Skeletal muscle satellite cell (primary cell): ENCODE measurements around the gene EBF4.

Experiments used
- H3K27me3 ChIP-seq: 2 replicates; pipeline ENCODE4 v1.7.0; 2013; ENCODE audit warnings: low read length; ENCODE audit not compliant: control insufficient read depth, insufficient read depth
- H3K36me3 ChIP-seq: 2 replicates; pipeline ENCODE4 v1.7.0; 2013; ENCODE audit warnings: mild to moderate bottlenecking, control low read depth, low read length; ENCODE audit not compliant: insufficient read depth
- H3K4me1 ChIP-seq: 2 replicates; pipeline ENCODE4 v1.7.0; 2013; ENCODE audit warnings: low read length; ENCODE audit not compliant: control insufficient read depth, insufficient read depth
- H3K4me2 ChIP-seq: 2 replicates; pipeline ENCODE4 v1.7.0; 2013; ENCODE audit warnings: mild to moderate bottlenecking, low read length
- H3K4me3 ChIP-seq: 2 replicates; pipeline ENCODE4 v1.7.0; 2013; ENCODE audit warnings: low read length
- H3K9ac ChIP-seq: 2 replicates; pipeline ENCODE4 v1.7.0; 2013; ENCODE audit warnings: mild to moderate bottlenecking, low read depth, low read length, moderate library complexity
- H3K9me3 ChIP-seq: replicated peaks from 2 replicates; pipeline ENCODE4 v1.7.0; 2013; ENCODE audit warnings: mild to moderate bottlenecking, control low read depth, low read length

EBF4 gene

GRCh38 chr20:2705931-2706645 is 13.5 kb downstream of the EBF4 start:
- Histone ChIP-seq H3K36me3 (no peaks in the 10 kb centered on the region), H3K4me2 (no peak overlapping the region), H3K4me3 (no peak overlapping the region), H3K9ac (no peak overlapping the region), H3K9me3 (no peaks in the 10 kb centered on the region), H3K4me1 (no peaks in the 10 kb centered on the region), H3K27me3 (peaks cover 77% of the 10 kb centered on the region)

DNA sequence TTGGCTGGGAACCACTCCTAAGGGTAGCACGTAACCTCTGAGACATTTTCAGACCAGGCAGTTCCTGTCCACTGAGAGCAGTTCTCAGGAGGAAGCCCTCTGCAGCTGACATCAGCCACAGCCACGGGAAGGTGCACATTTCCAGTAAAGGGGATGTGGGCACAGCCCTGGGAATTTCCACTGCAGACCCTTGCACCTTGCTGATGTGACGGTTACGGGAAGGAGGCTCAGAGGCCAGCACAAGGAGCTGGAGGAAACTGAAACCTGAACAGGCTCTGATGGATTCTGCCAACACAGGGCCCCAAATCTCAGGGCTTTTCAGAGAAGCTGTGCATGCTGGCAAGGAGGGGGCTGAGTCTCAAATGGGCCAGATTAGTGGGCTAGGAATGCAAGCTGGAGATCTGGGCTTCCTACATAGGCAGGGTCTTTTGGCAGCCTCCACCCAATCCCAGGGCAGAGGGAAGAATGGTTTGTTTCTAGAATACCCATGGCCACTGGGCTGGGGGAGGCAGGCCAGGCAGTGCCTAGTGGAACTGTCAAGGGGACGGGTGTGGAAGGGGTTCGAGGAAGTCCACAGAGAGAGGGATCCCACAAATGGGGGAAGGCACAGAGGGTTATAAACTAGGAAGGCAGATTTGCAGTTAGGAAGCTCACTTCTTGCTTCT is 14.2 kb downstream of the EBF4 start:
- H3K9ac ChIP-seq = no peak overlapping the region
- H3K27me3 ChIP-seq = peaks cover 76% of the 10 kb centered on the region
- H3K4me3 ChIP-seq = no peak overlapping the region
- no peak overlapping the region for H3K4me2 ChIP-seq
- no peaks in the 10 kb centered on the region for H3K9me3 ChIP-seq
- no peaks in the 10 kb centered on the region for H3K36me3 ChIP-seq
- no peaks in the 10 kb centered on the region for H3K4me1 ChIP-seq

- H3K36me3 ChIP-seq = no peaks in the 10 kb centered on the region
- H3K4me1 ChIP-seq = no peaks in the 10 kb centered on the region
- no peak overlapping the region for H3K9ac ChIP-seq
- no peak overlapping the region for H3K4me3 ChIP-seq
- H3K4me2 ChIP-seq = no peak overlapping the region
- peaks cover 77% of the 10 kb centered on the region for H3K27me3 ChIP-seq
- no peaks in the 10 kb centered on the region for H3K9me3 ChIP-seq
Observed at GRCh38 chr20:2707353-2708072, 14.9 kb downstream of the EBF4 start.

DNA sequence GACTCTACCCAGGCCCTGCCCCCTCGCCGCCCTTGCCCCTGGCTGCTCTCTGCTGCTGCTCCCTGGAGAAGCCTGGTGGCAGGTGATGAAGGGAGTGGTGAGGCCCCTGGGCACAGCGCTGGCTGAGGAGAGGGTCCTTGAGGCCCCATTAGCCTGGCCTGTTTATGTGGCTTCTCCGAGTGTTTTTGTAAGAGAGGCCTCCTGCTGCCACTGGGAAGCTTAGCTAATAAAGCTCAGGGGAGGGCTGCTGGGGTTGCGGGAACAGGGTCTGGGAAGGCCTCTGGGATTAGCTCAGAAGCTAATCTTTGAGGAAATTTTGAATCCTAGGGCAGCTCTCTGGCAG is 15.5 kb downstream of the EBF4 start:
- no peaks in the 10 kb centered on the region for H3K4me1 ChIP-seq
- no peak overlapping the region for H3K4me3 ChIP-seq
- peaks cover 79% of the 10 kb centered on the region for H3K27me3 ChIP-seq
- H3K4me2 ChIP-seq = no peak overlapping the region
- H3K36me3 ChIP-seq = no peaks in the 10 kb centered on the region
- H3K9ac ChIP-seq = no peak overlapping the region
- no peaks in the 10 kb centered on the region for H3K9me3 ChIP-seq

- Histone ChIP-seq H3K4me1 (no peaks in the 10 kb centered on the region), H3K9me3 (no peaks in the 10 kb centered on the region), H3K4me2 (no peak overlapping the region), H3K9ac (no peak overlapping the region), H3K4me3 (no peak overlapping the region), H3K27me3 (peaks cover 82% of the 10 kb centered on the region), H3K36me3 (no peaks in the 10 kb centered on the region)
Observed at GRCh38 chr20:2708665-2709064, 16.1 kb downstream of the EBF4 start.

- Histone ChIP-seq H3K4me2 (no peak overlapping the region), H3K27me3 (peaks cover 76% of the 10 kb centered on the region), H3K4me3 (no peak overlapping the region), H3K36me3 (no peaks in the 10 kb centered on the region), H3K9ac (no peak overlapping the region), H3K9me3 (no peaks in the 10 kb centered on the region), H3K4me1 (no peaks in the 10 kb centered on the region)
Observed at GRCh38 chr20:2709205-2709981, 16.8 kb downstream of the EBF4 start.

DNA sequence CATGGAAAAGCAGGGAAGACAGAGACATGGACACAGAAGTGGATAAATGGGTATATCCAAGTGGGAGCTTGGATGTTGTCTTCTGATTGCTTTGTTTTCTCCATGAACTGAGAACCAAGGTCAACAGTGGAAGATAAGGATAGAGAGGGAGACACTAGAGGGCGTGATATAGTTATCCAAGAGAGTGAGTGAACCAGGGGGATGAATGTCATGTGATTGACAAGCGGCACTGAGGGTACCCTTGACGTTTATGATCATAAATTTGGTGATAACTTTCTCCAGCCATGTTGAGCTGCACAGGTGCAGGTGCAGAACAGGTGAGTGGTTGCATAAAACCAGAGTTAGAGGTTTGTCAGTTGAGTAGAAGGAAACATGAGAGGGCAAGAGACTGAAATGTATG is 20.7 kb downstream of the EBF4 start:
- Histone ChIP-seq H3K4me2 (no peak overlapping the region), H3K27me3 (peaks cover 56% of the 10 kb centered on the region), H3K4me3 (no peak overlapping the region), H3K36me3 (no peaks in the 10 kb centered on the region), H3K4me1 (no peaks in the 10 kb centered on the region), H3K9ac (no peak overlapping the region), H3K9me3 (no peaks in the 10 kb centered on the region)

DNA sequence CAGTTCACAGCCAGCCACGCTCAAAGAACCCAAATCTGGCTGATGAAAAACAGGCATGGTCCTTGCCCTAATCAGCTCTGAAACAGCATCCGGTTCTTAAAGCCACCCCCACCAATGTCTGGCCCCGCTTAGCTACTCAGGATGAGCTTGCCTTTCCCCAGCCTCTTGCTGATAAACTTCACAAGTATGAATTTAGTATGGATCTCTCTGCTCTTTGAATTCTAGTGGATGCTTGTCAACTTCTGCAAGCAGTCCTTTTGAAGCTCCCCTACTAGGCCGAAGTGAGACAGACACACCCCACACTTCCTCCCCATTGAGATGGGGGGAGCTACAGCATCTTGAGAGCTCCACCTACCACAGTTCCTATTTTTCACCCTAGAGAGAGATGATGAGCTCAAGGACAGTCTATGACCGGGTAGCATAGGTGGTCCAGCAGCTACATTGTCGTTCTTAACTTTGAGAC is 36.7 kb downstream of the EBF4 start:
- Histone ChIP-seq H3K36me3 (no peaks in the 10 kb centered on the region), H3K4me3 (no peak overlapping the region), H3K9me3 (no peaks in the 10 kb centered on the region), H3K4me1 (no peaks in the 10 kb centered on the region), H3K9ac (no peak overlapping the region), H3K27me3 (peaks cover 56% of the 10 kb centered on the region), H3K4me2 (no peak overlapping the region)

DNA sequence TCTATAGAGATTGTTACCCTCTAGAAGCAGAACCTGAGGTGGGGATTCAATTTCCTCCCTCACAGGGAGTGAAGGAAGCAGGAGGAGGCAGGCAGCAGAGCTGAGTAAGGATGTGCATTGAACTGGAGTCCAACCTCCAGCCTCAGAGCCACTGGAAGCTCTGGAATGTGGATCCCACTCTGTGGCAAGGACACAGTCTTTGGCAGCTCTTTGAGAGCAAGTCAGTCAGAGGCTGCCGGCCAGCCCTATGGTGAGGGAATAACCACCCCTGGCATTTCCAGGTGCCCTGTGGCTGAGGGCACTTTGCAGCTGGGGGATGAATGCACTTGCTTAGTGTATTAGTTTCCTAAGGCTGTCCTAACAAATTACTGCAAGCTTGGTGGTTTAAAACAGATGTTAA is 37.2 kb downstream of the EBF4 start:
- Histone ChIP-seq H3K27me3 (peaks cover 59% of the 10 kb centered on the region), H3K9ac (no peak overlapping the region), H3K4me2 (no peak overlapping the region), H3K4me1 (no peaks in the 10 kb centered on the region), H3K36me3 (no peaks in the 10 kb centered on the region), H3K9me3 (no peaks in the 10 kb centered on the region), H3K4me3 (no peak overlapping the region)

- Histone ChIP-seq H3K9ac (no peak overlapping the region), H3K4me2 (no peak overlapping the region), H3K9me3 (no peaks in the 10 kb centered on the region), H3K4me1 (no peaks in the 10 kb centered on the region), H3K27me3 (peaks cover 50% of the 10 kb centered on the region), H3K36me3 (no peaks in the 10 kb centered on the region), H3K4me3 (no peak overlapping the region)
Observed at GRCh38 chr20:2734899-2735298, 42.3 kb downstream of the EBF4 start.

DNA sequence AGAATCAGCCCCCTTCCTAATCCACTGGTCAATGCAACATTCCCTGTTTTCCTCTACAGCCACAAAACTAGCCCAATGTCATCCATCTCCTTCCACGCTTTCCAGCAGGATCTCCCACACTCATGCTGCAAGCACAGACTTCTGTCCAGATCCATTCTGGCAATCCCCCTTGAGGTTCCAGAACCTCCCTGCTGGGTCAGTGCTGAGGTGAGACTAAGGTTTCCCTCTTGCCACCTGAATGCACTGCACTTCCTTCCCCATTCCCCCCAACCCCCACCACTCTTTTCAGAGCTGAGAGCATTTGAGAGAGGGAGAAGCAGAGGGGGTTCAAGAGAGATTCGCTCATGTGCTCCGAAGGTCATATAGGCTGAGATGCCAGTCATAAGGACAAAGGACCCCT is 43.9 kb downstream of the EBF4 start:
- Histone ChIP-seq H3K4me2 (no peak overlapping the region), H3K27me3 (peaks cover 53% of the 10 kb centered on the region), H3K4me1 (no peaks in the 10 kb centered on the region), H3K4me3 (no peak overlapping the region), H3K9ac (no peak overlapping the region), H3K9me3 (no peaks in the 10 kb centered on the region), H3K36me3 (no peaks in the 10 kb centered on the region)
